ENCODE results near the gene R3HDM2. TPM values are rescaled to one million over a fixed set of nuclear protein-coding genes. Genes with fewer than 3 reads are reported as not detected.

Gene R3HDM2
- total RNA-seq, 1 experiment from 2014 or later = 9.5 TPM

- no peak for DNase-seq (ENCODE audit: low spot score)
These were observed 189.9 kb downstream of the R3HDM2 start for GRCh38 chr12:57240926-57241401.

GRCh38 chr12:57240066-57240921, 190.5 kb downstream of the R3HDM2 start:
- peak; percentile 61 for DNase-seq (ENCODE audit: low spot score)

GRCh38 chr12:57239587-57240065, 191.2 kb downstream of the R3HDM2 start:
- no peak for DNase-seq (ENCODE audit: low spot score)

DNA sequence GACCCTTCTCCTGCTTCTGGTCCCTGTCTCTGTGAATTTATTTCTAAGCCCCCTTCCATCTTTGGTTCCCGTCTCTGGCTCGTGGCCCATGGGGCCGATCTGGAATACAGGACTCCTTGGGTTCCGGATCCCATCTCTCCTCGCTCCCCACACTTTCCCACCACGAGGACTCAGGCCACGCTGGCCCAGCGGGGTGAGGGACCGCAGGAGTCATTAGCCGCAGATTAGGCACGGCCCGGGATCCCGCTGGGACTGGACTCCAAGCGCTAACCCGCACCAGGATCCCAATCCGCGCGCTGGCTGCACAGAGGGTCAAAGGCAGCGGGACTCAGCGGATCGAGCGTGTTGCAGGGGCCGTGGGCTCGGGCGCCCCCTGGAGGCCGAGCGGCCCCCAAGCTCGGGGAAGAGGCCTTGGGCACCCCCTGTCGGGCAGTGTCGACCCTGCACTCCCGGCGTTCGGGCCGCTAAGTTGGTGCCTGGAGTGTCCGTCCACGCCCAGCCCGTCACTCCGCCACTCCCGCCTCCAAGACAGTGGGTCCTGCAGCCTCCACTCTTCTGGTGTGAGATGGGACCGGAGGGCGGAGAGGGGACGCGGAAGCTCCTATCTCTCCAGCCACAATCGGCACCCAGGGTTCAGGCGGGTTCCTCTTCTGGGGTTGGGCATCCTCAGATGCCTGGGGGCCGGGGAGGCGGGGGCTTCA, 191.8 kb downstream of the R3HDM2 start:
- peak; percentile 71 for DNase-seq (ENCODE audit: low spot score)

GRCh38 chr12:57237932-57238853, 192.7 kb downstream of the R3HDM2 start:
- no peak for DNase-seq (ENCODE audit: low spot score)

GRCh38 chr12:57237596-57237931, 193.3 kb downstream of the R3HDM2 start:
- DNase-seq (ENCODE audit: low spot score) = no peak

GRCh38 chr12:57236925-57237595, 193.8 kb downstream of the R3HDM2 start:
- no peak for DNase-seq (ENCODE audit: low spot score)

DNA sequence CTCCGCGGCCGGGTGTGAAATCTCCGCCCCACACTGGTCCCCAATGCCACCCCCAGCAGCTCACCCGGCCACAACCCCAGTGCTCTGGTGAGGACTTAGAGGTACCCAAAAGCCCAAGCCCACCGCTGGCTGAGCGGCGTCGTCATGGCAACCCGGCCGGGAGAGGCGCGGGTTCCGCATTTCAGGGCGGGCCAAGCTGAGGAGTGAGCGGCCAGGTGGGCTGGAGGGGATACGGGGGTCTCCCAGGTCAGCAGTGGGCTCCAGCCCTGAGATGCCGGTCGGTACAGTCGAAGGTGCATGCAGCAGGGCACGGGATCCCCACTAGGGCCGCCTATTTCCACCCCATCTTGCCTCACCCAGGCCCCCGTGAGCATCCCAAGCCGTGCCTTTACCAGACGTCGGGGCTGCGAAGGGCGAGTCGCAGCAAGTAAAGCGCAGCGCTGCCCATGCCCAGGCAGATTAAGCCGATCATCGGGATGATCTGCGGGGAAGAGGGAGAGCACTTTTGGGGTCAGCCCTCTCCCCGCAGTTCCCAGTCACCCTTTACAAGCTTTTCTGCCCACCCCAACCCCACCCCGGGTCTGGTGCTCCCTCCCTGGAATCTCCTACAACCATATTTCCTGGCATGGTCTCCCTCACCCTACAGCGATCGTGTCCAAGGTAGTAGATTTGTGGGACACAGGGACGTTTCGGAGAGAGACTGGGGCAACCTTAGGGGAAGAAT, 194.5 kb downstream of the R3HDM2 start:
- no peak for DNase-seq (ENCODE audit: low spot score)

DNA sequence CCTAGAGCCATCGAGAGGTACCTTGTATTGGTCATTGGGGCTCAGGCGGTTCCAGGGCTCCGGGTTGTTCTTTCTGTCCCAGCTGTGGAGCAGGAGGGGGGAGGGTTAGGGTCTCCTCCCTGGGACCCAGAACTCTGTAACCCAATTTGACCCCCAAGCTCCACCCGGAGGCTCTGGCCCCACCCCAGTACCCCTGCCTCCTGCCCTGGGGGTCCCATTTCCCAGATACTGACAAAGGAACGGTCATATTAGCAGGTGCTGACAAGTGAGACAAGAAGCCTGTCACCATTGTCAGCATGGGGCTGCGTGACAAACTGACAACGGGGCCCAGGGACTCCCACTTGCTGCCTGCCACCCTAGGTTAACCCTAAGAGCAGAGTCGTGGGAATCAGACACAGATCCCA, 195.1 kb downstream of the R3HDM2 start:
- DNase-seq (ENCODE audit: low spot score) = no peak

- peak; percentile 78 for DNase-seq (ENCODE audit: low spot score)
These were observed 195.7 kb downstream of the R3HDM2 start for GRCh38 chr12:57235017-57235727.

DNA sequence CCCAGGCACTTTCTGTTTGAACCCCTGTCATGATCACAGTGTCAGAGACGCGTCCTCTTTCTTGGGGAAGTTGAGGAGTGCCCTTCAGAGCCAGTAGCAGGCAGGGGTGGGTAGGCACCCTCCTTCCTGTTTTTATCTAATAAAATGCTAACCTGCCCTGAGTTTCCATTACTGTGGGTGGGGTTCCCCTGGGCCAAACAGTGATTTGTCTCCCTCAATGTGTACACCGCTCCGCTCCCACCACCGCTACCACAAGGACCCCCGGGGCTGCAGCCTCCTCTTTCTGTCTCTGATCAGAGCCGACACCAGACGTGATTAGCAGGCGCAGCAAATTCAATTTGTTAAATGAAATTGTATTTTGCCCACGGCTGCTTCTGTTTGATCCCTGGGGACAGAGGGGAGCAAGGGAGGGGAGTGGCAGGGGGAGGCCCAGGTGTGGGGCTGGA, 196.2 kb downstream of the R3HDM2 start:
- DNase-seq (ENCODE audit: low spot score) = no peak

DNA sequence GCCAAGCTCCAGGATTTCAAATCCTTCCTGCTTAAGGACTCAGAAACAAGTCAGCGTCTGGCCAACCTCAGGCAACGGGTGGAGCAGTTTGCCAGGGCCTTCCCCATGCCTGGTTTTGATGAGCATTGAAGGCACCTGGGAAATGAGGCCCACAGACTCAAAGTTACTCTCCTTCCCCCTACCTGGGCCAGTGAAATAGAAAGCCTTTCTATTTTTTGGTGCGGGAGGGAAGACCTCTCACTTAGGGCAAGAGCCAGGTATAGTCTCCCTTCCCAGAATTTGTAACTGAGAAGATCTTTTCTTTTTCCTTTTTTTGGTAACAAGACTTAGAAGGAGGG, 196.6 kb downstream of the R3HDM2 start:
- DNase-seq (ENCODE audit: low spot score) = no peak

DNA sequence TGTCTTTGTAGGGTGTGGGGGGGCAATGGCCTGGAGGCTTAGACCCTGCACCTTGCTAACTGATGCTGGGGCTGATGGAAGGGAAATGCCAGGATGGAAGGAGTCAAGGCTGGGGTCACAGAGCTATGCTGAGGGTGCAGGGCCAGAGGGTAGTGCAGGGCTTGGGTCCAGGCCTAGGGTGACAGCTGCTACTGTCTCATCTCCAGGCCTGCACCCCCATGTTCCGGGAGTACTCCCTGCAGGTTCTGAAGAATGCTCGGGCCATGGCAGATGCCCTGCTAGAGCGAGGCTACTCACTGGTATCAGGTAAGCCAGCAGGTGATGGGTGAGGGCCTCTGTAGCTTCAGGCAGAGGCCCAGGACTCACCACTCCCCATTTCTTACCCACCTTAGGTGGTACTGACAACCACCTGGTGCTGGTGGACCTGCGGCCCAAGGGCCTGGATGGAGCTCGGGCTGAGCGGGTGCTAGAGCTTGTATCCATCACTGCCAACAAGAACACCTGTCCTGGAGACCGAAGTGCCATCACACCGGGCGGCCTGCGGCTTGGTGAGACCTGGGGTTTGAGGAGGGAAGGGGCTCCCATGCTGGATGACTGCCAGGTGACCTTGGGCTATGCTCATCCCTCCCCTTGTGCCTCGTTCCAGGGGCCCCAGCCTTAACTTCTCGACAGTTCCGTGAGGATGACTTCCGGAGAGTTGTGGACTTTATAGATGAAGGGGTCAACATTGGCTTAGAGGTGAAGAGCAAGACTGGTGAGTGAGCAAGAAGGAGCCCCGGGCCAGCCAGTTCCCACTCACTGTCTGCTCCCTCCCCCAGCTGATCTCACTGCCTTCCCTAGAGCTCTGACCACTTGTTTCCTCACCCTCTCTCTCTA, 197.2 kb downstream of the R3HDM2 start:
- DNase-seq (ENCODE audit: low spot score) = no peak

GRCh38 chr12:57232156-57232756, 198.6 kb downstream of the R3HDM2 start:
- DNase-seq (ENCODE audit: low spot score) = no peak

GRCh38 chr12:57231276-57232021, 199.4 kb downstream of the R3HDM2 start:
- no peak for DNase-seq (ENCODE audit: low spot score)

GRCh38 chr12:57230381-57231155, 200.3 kb downstream of the R3HDM2 start:
- no peak for DNase-seq (ENCODE audit: low spot score)
